WTC11 (cell line): ENCODE results near the gene CALCOCO2. TPM values are rescaled to one million over a fixed set of nuclear protein-coding genes. Genes with fewer than 3 reads are reported as not detected.

Source experiments
- ATAC-seq: fragments of 200-7000 bp; cut with Tn5 transposase; 2 replicates; pipeline ENCODE4 v1.10.0; 2021; ENCODE audit warnings: mild to moderate bottlenecking, moderate library complexity
- CTCF ChIA-PET: fragments of 300-600 bp; sonication (Branson Sonifier 250); formaldehyde crosslinking; loops from one replicate; lab custom pipeline; 2021; ENCODE audit warnings: antibody characterized with exemption; lab: Charles Lee
- POLR2A ChIA-PET: fragments of 350-600 bp; sonication (Branson Sonifier 250); formaldehyde crosslinking; loops from one replicate; lab custom pipeline; 2021; ENCODE audit warnings: antibody characterized with exemption; lab: Charles Lee
- DNase-seq: peaks from one replicate; pipeline ENCODE4 v3.0.0; 2021; ENCODE audit warnings: low spot score
- H3K27ac Mint-ChIP-seq: 2 replicates; pipeline ENCODE4 v1.8.0; 2021; ENCODE audit warnings: mixed read lengths
- H3K27me3 Mint-ChIP-seq: 2 replicates; pipeline ENCODE4 v1.8.0; 2021; ENCODE audit warnings: low read depth, mild to moderate bottlenecking, moderate library complexity, mixed read lengths
- H3K36me3 Mint-ChIP-seq: 2 replicates; pipeline ENCODE4 v1.8.0; 2021; ENCODE audit warnings: mixed read lengths
- H3K4me1 Mint-ChIP-seq: 2 replicates; pipeline ENCODE4 v1.8.0; 2022; ENCODE audit warnings: mixed read lengths
- H3K4me3 Mint-ChIP-seq: 2 replicates; pipeline ENCODE4 v1.8.0; 2021; ENCODE audit warnings: mild to moderate bottlenecking, moderate library complexity, mixed read lengths
- H3K9me3 Mint-ChIP-seq: 2 replicates; pipeline ENCODE4 v1.8.0; 2021; ENCODE audit warnings: mixed read lengths
- ARID4B ChIP-seq: sonication (generic); formaldehyde crosslinking; IDR thresholded peaks from 2 replicates; pipeline ENCODE4 v1.8.0; 2023; ENCODE audit warnings: missing genetic modification reagents, mild to moderate bottlenecking, borderline replicate concordance
- ATF6 ChIP-seq: sonication (generic); formaldehyde crosslinking; IDR thresholded peaks from 2 replicates; pipeline ENCODE4 v1.8.1; 2023; ENCODE audit warnings: mild to moderate bottlenecking, missing genetic modification reagents
- EMX1 ChIP-seq: fragments of 250-450 bp; sonication (Bioruptor Pico); IDR thresholded peaks from 2 replicates; pipeline ENCODE4 v1.8.0; 2021; ENCODE audit warnings: mild to moderate bottlenecking
- FOXJ3 ChIP-seq: sonication (generic); formaldehyde crosslinking; IDR thresholded peaks from 2 replicates; pipeline ENCODE4 v1.9.0; 2021; ENCODE audit warnings: missing genetic modification reagents, mild to moderate bottlenecking, borderline replicate concordance
- FOXP1 ChIP-seq: sonication (generic); formaldehyde crosslinking; IDR thresholded peaks from 2 replicates; pipeline ENCODE4 v1.8.0; 2022; ENCODE audit warnings: missing genetic modification reagents, mild to moderate bottlenecking, moderate library complexity, borderline replicate concordance
- GTF2I ChIP-seq: fragments of 250-450 bp; sonication (Bioruptor Pico); conservative IDR thresholded peaks from 2 replicates; pipeline ENCODE4 v1.4.0; 2021; ENCODE audit warnings: mild to moderate bottlenecking
- JUN ChIP-seq: sonication (generic); formaldehyde crosslinking; IDR thresholded peaks from 2 replicates; pipeline ENCODE4 v1.8.0; 2023; ENCODE audit warnings: mild to moderate bottlenecking, missing genetic modification reagents
- KAT7 ChIP-seq: sonication (generic); formaldehyde crosslinking; IDR thresholded peaks from 2 replicates; pipeline ENCODE4 v1.8.1; 2023; ENCODE audit warnings: missing genetic modification reagents, mild to moderate bottlenecking, borderline replicate concordance
- ZNF263 ChIP-seq: sonication (generic); formaldehyde crosslinking; IDR thresholded peaks from 2 replicates; pipeline ENCODE4 v1.8.1; 2022; ENCODE audit warnings: low read depth, mild to moderate bottlenecking, moderate library complexity, missing genetic modification reagents
- ZNF317 ChIP-seq: sonication (generic); formaldehyde crosslinking; IDR thresholded peaks from 2 replicates; pipeline ENCODE4 v1.8.1; 2023; ENCODE audit warnings: low read depth, mild to moderate bottlenecking, moderate library complexity, missing genetic modification reagents, borderline replicate concordance
- total RNA-seq: library from RNA; stranded (reverse); gene quantifications from 3 replicates; pipeline ENCODE4 v1.2.3, GENCODE V29; 2021
- TF ChIP-seq, protein P1 (sequence below): sonication (generic); formaldehyde crosslinking; IDR thresholded peaks from 2 replicates; pipeline ENCODE4 v1.8.1; 2023; ENCODE audit warnings: mild to moderate bottlenecking, missing genetic modification reagents
- TF ChIP-seq, protein P2 (sequence below): sonication (generic); formaldehyde crosslinking; IDR thresholded peaks from 2 replicates; pipeline ENCODE4 v1.8.1; 2022; ENCODE audit warnings: low read depth, missing genetic modification reagents, borderline replicate concordance

The CALCOCO2 gene
- total RNA-seq, 1 experiment from 2014 or later: 32.6 TPM

DNA sequence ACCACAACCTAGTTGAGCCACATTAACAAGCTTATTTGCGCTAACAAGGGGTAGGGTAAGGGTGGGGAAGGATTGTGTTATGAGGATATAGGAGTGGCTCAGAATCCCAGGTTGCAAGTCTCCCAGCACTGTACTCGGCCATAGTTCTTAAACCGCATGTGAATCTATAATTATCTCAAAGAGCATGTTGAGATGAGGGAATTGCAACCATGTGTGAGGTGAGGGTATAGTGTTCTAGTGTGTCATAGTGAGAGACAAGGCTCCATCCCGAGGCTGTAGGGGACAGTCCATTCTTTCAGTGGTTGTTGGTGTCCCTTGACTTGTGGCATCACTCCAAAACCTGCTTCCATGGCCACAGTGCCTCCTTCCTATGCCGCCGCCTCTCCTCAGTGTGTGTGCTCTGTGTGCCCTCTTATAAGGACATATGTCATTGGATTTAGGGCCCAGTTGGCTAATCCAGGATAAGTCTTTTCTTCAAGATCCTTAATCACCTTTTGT is 39.0 kb downstream of the CALCOCO2 start:
- POLR2A ChIA-PET: no interaction called here
- Mint-ChIP-seq H3K9me3 (no peaks in the 10 kb centered on the region), H3K4me1 (peaks cover 9% of the 10 kb centered on the region), H3K27ac (no peak overlapping the region), H3K36me3 (no peaks in the 10 kb centered on the region), H3K4me3 (no peak overlapping the region), H3K27me3 (no peaks in the 10 kb centered on the region)
- ATAC-seq (no peak), DNase-seq (no peak)
- CTCF ChIA-PET: interaction anchor here (1.0 to 3.0 kb wide), 7 partner anchors 9 to 233 kb away, joined by 3 to 19 read pairs (median 7); no protein-coding TSS in a partner anchor
- TF ChIP-seq FOXP1 (CRISPR knock-in tag) (no peak), EMX1 (CRISPR knock-in tag) (no peak), GTF2I (CRISPR knock-in tag) (no peak)
- TF ChIP-seq, protein P1, sequence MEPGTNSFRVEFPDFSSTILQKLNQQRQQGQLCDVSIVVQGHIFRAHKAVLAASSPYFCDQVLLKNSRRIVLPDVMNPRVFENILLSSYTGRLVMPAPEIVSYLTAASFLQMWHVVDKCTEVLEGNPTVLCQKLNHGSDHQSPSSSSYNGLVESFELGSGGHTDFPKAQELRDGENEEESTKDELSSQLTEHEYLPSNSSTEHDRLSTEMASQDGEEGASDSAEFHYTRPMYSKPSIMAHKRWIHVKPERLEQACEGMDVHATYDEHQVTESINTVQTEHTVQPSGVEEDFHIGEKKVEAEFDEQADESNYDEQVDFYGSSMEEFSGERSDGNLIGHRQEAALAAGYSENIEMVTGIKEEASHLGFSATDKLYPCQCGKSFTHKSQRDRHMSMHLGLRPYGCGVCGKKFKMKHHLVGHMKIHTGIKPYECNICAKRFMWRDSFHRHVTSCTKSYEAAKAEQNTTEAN: no peak

GRCh38 chr17:48871035-48871550 is 40.3 kb downstream of the CALCOCO2 start:
- no peak for ATAC-seq
- H3K9me3 Mint-ChIP-seq: no peaks in the 10 kb centered on the region
- H3K27ac Mint-ChIP-seq: no peak overlapping the region
- H3K27me3 Mint-ChIP-seq: no peaks in the 10 kb centered on the region
- H3K4me3 Mint-ChIP-seq: no peak overlapping the region
- H3K36me3 Mint-ChIP-seq: no peaks in the 10 kb centered on the region
- TF ChIP-seq KAT7 (CRISPR knock-in tag) (no peak), ZNF263 (no peak), ZNF317 (no peak), ATF6 (CRISPR knock-in tag) (no peak), FOXJ3 (CRISPR knock-in tag) (no peak), JUN (CRISPR knock-in tag) (no peak), ARID4B (CRISPR knock-in tag) (no peak)
- TF ChIP-seq, protein P2, sequence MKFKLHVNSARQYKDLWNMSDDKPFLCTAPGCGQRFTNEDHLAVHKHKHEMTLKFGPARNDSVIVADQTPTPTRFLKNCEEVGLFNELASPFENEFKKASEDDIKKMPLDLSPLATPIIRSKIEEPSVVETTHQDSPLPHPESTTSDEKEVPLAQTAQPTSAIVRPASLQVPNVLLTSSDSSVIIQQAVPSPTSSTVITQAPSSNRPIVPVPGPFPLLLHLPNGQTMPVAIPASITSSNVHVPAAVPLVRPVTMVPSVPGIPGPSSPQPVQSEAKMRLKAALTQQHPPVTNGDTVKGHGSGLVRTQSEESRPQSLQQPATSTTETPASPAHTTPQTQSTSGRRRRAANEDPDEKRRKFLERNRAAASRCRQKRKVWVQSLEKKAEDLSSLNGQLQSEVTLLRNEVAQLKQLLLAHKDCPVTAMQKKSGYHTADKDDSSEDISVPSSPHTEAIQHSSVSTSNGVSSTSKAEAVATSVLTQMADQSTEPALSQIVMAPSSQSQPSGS (CRISPR knock-in tag): no peak
- DNase-seq: no peak
- peaks cover 9% of the 10 kb centered on the region for H3K4me1 Mint-ChIP-seq
- ChIA-PET POLR2A (interaction anchor here (0.6 kb wide), 1 partner anchor 16 kb away, joined by 3 read pairs; no protein-coding TSS in a partner anchor), CTCF (interaction anchor here (0.5 to 3.0 kb wide), 5 partner anchors 12 to 200 kb away, joined by 3 to 8 read pairs (median 5); no protein-coding TSS in a partner anchor)
